HUES6 (cell line): ENCODE data around the gene COL4A1.

Source experiments
- H3K27ac ChIP-seq: 2 replicates; pipeline ENCODE4 v1.7.0; 2013; ENCODE audit warnings: low read depth, mild to moderate bottlenecking, low read length, inconsistent platforms
- H3K27me3 ChIP-seq: 2 replicates; pipeline ENCODE4 v1.6.1; 2013; ENCODE audit warnings: low read length; ENCODE audit not compliant: control insufficient read depth, insufficient read depth
- H3K36me3 ChIP-seq: 2 replicates; pipeline ENCODE4 v1.6.1; 2013; ENCODE audit warnings: low read length; ENCODE audit not compliant: control insufficient read depth, insufficient read depth
- H3K4me1 ChIP-seq: 2 replicates; pipeline ENCODE4 v1.6.1; 2013; ENCODE audit warnings: low read length; ENCODE audit not compliant: control insufficient read depth, insufficient read depth
- H3K4me3 ChIP-seq: 2 replicates; pipeline ENCODE4 v1.5.1; 2013; ENCODE audit warnings: low read depth, low read length
- H3K9ac ChIP-seq: one replicate; pipeline ENCODE4 v1.6.1; 2013; ENCODE audit warnings: mild to moderate bottlenecking, low read length
- H3K9me3 ChIP-seq: 2 replicates; pipeline ENCODE4 v1.6.1; 2013; ENCODE audit warnings: low read depth, low read length; ENCODE audit not compliant: control insufficient read depth, insufficient read depth

The COL4A1 gene

GRCh38 chr13:110290153-110290552 lies 16.8 kb downstream of the COL4A1 start:
- H3K4me3 ChIP-seq, result no peak overlapping the region
- no peak overlapping the region for H3K9ac ChIP-seq
- H3K27me3 ChIP-seq, result no peaks in the 10 kb centered on the region
- H3K36me3 ChIP-seq, result peaks cover 7% of the 10 kb centered on the region; the same call in 1 of the 2 replicates
- H3K9me3 ChIP-seq, result no peaks in the 10 kb centered on the region
- no peak overlapping the region for H3K27ac ChIP-seq
- no peaks in the 10 kb centered on the region for H3K4me1 ChIP-seq

DNA sequence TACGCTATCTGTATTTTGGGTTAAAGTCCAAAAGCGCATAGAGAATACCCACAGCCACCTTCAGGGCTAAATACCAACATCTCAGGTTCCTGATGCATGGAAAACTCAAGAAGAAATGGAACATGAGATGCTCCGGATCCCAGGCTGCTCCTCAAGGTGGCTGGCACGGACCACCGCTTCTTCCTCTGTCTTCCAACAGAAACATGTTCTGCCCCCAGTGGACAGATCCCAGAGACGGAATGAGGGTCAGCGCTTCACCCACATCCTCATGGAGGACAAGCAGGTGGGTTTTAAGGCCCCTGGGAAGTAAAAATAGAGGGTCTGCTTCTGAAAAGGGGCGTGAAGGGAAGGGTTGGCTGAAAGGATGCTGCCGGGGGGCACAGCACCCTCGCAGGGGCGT lies 17.3 kb downstream of the COL4A1 start:
- Histone ChIP-seq H3K9me3 (no peaks in the 10 kb centered on the region), H3K4me3 (no peak overlapping the region), H3K4me1 (no peaks in the 10 kb centered on the region), H3K27me3 (no peaks in the 10 kb centered on the region), H3K9ac (no peak overlapping the region), H3K36me3 (peaks cover 8% of the 10 kb centered on the region; the same call in 1 of the 2 replicates), H3K27ac (no peak overlapping the region)

DNA sequence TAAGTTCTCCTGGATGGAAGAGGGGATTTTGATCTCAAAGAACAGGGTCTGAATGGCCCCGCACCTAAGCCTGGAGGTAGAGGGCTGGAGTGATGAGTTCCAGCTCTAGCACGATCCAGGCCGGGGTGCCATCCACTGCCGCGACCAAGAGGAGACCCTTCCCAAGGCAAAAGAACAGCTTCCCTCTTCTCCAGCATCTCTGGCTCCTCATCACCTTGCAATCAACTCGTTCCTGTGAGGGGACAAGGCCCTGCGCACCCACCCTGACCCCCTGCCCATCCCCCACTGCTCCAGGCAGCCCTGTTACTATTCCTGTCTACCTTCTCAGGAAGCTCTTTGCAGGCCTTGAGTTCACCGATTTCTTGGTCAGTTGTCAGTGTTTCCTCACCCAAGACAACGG lies 17.8 kb downstream of the COL4A1 start:
- Histone ChIP-seq H3K4me3 (no peak overlapping the region), H3K4me1 (no peaks in the 10 kb centered on the region), H3K9me3 (no peaks in the 10 kb centered on the region), H3K9ac (no peak overlapping the region), H3K27me3 (no peaks in the 10 kb centered on the region), H3K36me3 (peaks cover 8% of the 10 kb centered on the region; the same call in 1 of the 2 replicates), H3K27ac (no peak overlapping the region)

- no peaks in the 10 kb centered on the region for H3K27me3 ChIP-seq
- no peak overlapping the region for H3K27ac ChIP-seq
- H3K36me3 ChIP-seq, result peaks cover 8% of the 10 kb centered on the region; the same call in 1 of the 2 replicates
- no peak overlapping the region for H3K4me3 ChIP-seq
- no peaks in the 10 kb centered on the region for H3K9me3 ChIP-seq
- H3K9ac ChIP-seq, result no peak overlapping the region
- no peaks in the 10 kb centered on the region for H3K4me1 ChIP-seq
Measured at GRCh38 chr13:110286833-110287819, 19.8 kb downstream of the COL4A1 start.

- Histone ChIP-seq H3K36me3 (peaks cover 8% of the 10 kb centered on the region; the same call in 1 of the 2 replicates), H3K4me3 (no peak overlapping the region), H3K4me1 (no peaks in the 10 kb centered on the region), H3K27ac (no peak overlapping the region), H3K9ac (no peak overlapping the region), H3K27me3 (no peaks in the 10 kb centered on the region), H3K9me3 (no peaks in the 10 kb centered on the region)
Measured at GRCh38 chr13:110285991-110286832, 20.7 kb downstream of the COL4A1 start.

GRCh38 chr13:110284779-110285484 lies 22.0 kb downstream of the COL4A1 start:
- Histone ChIP-seq H3K4me3 (no peak overlapping the region), H3K27ac (no peak overlapping the region), H3K9me3 (no peaks in the 10 kb centered on the region), H3K36me3 (peaks cover 8% of the 10 kb centered on the region; the same call in 1 of the 2 replicates), H3K27me3 (no peaks in the 10 kb centered on the region), H3K4me1 (no peaks in the 10 kb centered on the region), H3K9ac (no peak overlapping the region)

- no peaks in the 10 kb centered on the region for H3K9me3 ChIP-seq
- 0 out of 2 replicates have a peak, but pooled peaks cover 5% of the 10 kb centered on the region for H3K36me3 ChIP-seq
- no peaks in the 10 kb centered on the region for H3K27me3 ChIP-seq
- no peak overlapping the region for H3K27ac ChIP-seq
- no peak overlapping the region for H3K9ac ChIP-seq
- no peak overlapping the region for H3K4me3 ChIP-seq
- no peaks in the 10 kb centered on the region for H3K4me1 ChIP-seq
Measured at GRCh38 chr13:110283736-110284517, 23.0 kb downstream of the COL4A1 start.

DNA sequence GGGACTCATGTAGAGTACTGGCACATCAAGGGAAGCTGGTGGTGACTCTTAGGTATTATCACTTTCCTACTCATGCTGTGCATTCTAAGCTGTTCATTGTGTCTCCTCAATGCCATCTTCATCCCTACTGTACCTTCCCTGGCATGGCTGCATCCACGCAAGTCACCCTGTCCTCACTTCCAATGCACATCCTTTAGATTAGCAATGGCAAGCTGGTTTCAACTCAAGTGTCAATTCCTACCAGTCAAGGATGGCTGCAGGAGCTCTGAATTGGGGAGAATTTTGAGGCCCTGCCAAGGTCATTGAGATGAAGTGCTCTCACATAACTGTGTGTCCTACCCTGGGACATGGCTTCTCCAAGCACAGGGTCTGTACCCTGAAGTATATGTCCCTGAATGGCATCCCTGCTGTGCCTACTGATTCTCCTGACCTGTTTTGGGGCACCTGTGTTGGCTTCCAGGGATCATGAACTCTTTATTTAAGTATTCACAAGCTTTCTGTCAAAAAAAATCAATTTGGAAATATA lies 24.6 kb downstream of the COL4A1 start:
- H3K9ac ChIP-seq, result no peak overlapping the region
- no peaks in the 10 kb centered on the region for H3K27me3 ChIP-seq
- no peaks in the 10 kb centered on the region for H3K4me1 ChIP-seq
- 0 out of 2 replicates have a peak, but pooled peaks cover 5% of the 10 kb centered on the region for H3K36me3 ChIP-seq
- H3K4me3 ChIP-seq, result no peak overlapping the region
- no peaks in the 10 kb centered on the region for H3K9me3 ChIP-seq
- no peak overlapping the region for H3K27ac ChIP-seq

DNA sequence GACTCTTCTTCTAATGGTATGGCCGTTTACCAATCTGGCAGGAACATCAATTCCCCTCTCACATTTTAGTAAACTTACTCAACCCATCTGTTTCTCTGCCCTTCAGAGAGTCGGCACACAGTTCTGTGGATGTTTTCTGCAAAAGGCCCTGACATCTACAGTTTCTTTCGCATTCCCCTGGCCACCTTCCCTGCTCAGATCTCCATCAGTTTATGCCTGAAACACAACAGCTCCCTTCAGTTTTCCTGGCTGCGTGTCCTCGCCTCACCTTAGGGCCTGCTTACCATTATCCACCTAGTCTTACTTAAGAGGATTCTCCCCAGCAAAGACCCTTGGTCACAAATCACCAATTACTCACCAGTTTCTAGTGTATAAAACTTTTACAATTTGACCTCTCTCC lies 25.2 kb downstream of the COL4A1 start:
- Histone ChIP-seq H3K27me3 (no peaks in the 10 kb centered on the region), H3K4me3 (no peak overlapping the region), H3K4me1 (no peaks in the 10 kb centered on the region), H3K36me3 (0 out of 2 replicates have a peak, but pooled peaks cover 5% of the 10 kb centered on the region), H3K27ac (no peak overlapping the region), H3K9ac (no peak overlapping the region), H3K9me3 (no peaks in the 10 kb centered on the region)
